ENCODE results near the gene ZNF593OS. TPM values are rescaled to one million over a fixed set of nuclear protein-coding genes. Genes with fewer than 3 reads are reported as not detected.

Gene ZNF593OS
- polyA plus RNA-seq, 1 donor from 2014 or later, result 0.61 TPM

DNA sequence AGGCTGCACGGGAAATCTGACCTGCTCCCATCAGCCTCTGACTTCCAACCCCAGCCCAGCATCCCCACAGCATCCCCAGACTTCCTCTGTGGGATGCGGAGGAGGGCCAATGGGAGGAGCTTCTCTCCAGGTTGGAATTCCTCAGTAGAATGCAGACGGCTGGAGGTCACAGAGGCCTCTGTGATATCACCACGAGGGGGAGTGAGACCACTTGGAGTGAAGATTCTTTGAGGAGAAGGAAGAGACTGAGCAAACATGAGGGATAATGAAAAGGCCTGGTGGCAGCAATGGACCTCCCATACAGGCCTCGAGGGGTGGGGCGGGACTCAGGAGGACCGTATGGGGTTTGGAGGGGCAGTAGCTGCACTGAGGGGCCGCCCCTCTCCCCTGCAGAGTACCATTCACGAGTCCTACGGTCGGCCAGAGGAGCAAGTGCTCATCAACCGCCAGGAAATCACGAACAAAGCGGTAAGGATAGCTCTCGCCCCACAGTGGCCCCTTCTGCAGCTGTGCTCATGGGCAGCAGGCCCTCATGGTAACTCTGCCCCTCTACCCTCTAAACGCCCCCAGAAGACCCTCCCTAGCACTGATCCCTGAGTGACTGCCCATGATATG, 18.8 kb upstream of the ZNF593OS start, which contains the start of gene CATSPER4:
CATSPER4 (plus strand) TSS at position 230 of the 615 bp plus-strand sequence; CDS start at position 256, 26 bp downstream.
- Mint-ChIP-seq H3K4me3 (no peak within 1 kb of the TSS), H3K9me3 (no peaks in the 10 kb centered on the region), H3K27me3 (peaks cover 3% of the 10 kb centered on the region), H3K27ac (peak within 1 kb of the TSS in 1 of 3 donors; percentile 80), H3K4me1 (peaks cover 0 to 2% (median 0%) of the 10 kb centered on the region in 3 donors), H3K36me3 (no peaks in the 10 kb centered on the region)

DNA sequence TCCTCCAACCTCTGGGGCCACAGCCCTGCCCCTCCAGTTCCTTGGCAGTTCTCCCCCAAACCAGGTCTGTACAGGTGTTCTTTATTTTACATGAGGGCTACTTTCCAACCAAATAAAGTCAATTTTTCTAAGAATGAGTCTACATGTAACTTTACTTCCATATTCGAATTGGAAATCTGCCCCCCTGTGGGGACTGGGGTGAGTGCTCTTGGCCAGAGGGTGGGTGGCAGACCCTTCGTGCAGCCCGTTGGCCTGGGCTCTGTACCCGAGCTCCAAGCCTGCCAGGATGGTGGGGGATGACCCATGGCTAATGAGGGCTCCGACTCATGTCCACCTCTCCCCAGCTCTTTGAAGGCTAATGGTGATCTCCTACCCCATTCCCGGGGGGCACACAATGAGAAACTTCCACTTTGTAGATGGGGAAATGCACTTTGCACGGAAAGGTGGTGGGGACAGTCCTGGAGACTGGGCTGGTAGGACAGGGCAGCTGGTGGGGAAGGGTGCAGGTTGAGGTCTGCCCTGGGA, 18.2 kb upstream of the ZNF593OS start:
- Mint-ChIP-seq H3K27me3 (peaks cover 3% of the 10 kb centered on the region), H3K4me3 (no peak overlapping the region), H3K4me1 (peaks cover 0 to 2% (median 0%) of the 10 kb centered on the region in 3 donors), H3K9me3 (no peaks in the 10 kb centered on the region), H3K36me3 (no peaks in the 10 kb centered on the region), H3K27ac (no peak overlapping the region)

DNA sequence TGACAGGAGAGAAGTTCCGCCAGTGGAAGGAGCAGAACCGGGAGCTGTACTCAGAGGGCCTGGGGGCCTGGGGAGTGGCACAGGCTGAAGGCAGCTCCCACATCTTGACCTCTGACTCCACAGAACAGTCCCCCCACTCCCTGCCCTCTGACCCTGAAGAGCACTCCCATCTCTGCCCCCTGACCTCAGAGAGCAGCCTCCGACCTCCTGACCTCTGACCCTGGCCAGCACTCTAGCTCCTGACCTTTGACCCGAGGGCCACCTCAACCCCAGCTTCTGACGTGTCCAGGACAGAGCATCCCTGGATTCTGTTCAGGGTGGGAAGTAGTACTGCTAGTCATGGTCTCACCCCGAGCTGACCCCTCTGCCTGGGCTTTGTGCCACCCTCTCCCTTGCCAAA, 17.7 kb upstream of the ZNF593OS start:
- peaks cover 0 to 2% (median 0%) of the 10 kb centered on the region in 3 donors for H3K4me1 Mint-ChIP-seq
- no peaks in the 10 kb centered on the region for H3K9me3 Mint-ChIP-seq
- H3K4me3 Mint-ChIP-seq, result no peak overlapping the region
- no peaks in the 10 kb centered on the region for H3K36me3 Mint-ChIP-seq
- H3K27ac Mint-ChIP-seq, result no peak overlapping the region
- peaks cover 3% of the 10 kb centered on the region for H3K27me3 Mint-ChIP-seq

DNA sequence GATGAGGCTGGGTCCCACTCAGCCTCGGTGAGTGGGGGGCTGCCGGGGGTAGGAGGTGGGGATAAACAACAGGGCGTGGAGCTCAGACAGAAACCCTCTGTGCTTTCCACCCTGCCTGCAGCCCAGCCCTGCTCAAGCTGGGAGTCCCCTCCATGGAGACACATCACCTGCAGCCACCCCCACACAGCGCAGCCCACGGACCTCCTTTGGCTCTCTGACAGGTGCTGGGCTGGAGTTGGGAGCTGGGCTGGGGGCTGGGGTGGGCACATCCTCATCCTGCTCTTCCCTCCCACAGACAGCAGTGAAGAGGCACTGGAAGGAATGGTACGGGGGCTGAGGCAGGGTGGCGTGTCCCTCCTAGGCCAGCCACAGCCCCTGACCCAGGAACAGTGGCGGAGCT, 16.8 kb upstream of the ZNF593OS start:
- peaks cover 3% of the 10 kb centered on the region for H3K27me3 Mint-ChIP-seq
- H3K4me1 Mint-ChIP-seq, result peaks cover 0 to 2% (median 0%) of the 10 kb centered on the region in 3 donors
- H3K4me3 Mint-ChIP-seq, result no peak overlapping the region
- no peaks in the 10 kb centered on the region for H3K36me3 Mint-ChIP-seq
- no peak overlapping the region for H3K27ac Mint-ChIP-seq
- H3K9me3 Mint-ChIP-seq, result no peaks in the 10 kb centered on the region

DNA sequence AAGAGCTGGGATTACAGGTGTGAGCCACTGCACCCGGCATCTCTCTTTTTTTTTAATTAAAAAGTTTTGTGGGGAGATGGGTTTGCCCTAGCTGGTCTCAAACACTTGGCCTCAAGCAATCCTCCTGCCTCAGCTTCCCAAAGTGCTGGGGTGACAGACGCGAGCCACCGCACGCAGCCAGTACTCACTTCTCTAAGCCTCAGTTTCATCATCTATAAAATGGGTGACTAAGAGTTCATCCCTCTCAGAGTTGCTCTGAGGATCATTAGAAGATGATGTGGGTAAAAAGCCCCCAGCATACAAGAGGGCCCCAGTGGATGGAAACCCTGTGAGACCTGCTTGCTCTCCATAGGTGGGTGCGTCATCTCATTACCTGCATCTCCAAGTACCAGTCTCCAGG, 16.2 kb upstream of the ZNF593OS start:
- no peaks in the 10 kb centered on the region for H3K36me3 Mint-ChIP-seq
- H3K27me3 Mint-ChIP-seq, result peaks cover 3% of the 10 kb centered on the region
- peaks cover 0 to 2% (median 0%) of the 10 kb centered on the region in 3 donors for H3K4me1 Mint-ChIP-seq
- no peak overlapping the region for H3K4me3 Mint-ChIP-seq
- H3K9me3 Mint-ChIP-seq, result no peaks in the 10 kb centered on the region
- H3K27ac Mint-ChIP-seq, result no peak overlapping the region

DNA sequence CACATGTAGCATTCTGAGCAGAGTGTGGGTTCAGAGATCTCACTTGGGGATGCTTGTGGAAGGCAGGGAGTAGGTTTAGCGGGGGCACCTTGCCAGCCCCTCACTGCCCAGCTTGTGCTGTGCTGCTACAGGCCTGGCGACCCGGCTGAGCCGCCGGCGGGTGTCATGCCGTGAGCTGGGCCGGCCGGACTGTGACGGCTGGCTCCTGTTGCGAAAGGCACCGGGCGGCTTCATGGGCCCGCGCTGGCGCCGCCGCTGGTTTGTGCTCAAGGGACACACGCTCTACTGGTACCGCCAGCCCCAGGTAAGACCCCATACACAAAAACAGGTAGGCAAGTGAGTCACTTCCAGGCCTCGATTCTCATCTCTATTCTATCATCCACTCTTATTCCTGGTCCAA, 13.3 kb upstream of the ZNF593OS start:
- Mint-ChIP-seq H3K9me3 (no peaks in the 10 kb centered on the region), H3K27me3 (no peaks in the 10 kb centered on the region), H3K4me1 (peaks cover 0 to 1% (median 0%) of the 10 kb centered on the region in 3 donors), H3K27ac (no peak overlapping the region), H3K4me3 (no peak overlapping the region), H3K36me3 (peaks cover 4% of the 10 kb centered on the region)

DNA sequence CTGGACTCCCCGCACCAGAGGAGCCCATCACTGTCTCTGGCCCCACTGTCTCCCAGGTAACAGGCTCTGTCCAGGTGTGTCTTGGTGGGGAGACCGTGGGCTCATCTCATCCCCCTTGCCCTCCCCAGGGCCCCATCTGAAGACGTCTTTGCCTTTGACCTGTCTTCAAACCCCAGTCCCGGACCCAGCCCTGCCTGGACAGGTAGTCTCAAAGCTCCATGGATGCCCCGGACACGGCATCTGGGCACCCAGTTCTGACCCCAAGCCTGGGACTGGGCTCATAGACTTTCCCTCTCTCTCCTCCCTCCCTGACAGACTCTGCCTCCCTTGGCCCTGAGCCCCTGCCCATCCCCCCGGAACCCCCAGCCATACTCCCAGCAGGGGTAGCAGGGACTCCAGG, 12.5 kb upstream of the ZNF593OS start:
- peaks cover 0 to 4% (median 0%) of the 10 kb centered on the region in 3 donors for H3K4me1 Mint-ChIP-seq
- peaks cover 4% of the 10 kb centered on the region for H3K36me3 Mint-ChIP-seq
- H3K4me3 Mint-ChIP-seq, result no peak overlapping the region
- H3K27ac Mint-ChIP-seq, result no peak overlapping the region
- H3K27me3 Mint-ChIP-seq, result no peaks in the 10 kb centered on the region
- H3K9me3 Mint-ChIP-seq, result no peaks in the 10 kb centered on the region

DNA sequence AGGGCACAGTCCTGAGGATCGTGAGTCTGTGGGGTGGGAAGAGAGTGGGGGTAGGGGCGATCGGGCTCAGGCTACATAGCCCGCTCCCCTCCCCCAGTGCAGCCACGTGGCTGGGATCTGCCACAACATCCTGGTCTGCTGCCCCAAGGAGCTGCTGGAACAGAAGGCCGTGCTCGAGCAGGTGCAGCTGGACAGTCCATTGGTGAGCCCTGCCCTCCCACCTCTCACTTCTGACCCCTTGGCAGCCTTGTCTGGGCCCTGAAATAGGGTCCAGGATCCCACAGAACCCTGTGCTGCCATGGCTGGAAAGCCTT, 10.7 kb upstream of the ZNF593OS start:
- Mint-ChIP-seq H3K36me3 (peaks cover 4% of the 10 kb centered on the region), H3K4me1 (peaks cover 0 to 4% (median 0%) of the 10 kb centered on the region in 3 donors), H3K27me3 (no peaks in the 10 kb centered on the region)

DNA sequence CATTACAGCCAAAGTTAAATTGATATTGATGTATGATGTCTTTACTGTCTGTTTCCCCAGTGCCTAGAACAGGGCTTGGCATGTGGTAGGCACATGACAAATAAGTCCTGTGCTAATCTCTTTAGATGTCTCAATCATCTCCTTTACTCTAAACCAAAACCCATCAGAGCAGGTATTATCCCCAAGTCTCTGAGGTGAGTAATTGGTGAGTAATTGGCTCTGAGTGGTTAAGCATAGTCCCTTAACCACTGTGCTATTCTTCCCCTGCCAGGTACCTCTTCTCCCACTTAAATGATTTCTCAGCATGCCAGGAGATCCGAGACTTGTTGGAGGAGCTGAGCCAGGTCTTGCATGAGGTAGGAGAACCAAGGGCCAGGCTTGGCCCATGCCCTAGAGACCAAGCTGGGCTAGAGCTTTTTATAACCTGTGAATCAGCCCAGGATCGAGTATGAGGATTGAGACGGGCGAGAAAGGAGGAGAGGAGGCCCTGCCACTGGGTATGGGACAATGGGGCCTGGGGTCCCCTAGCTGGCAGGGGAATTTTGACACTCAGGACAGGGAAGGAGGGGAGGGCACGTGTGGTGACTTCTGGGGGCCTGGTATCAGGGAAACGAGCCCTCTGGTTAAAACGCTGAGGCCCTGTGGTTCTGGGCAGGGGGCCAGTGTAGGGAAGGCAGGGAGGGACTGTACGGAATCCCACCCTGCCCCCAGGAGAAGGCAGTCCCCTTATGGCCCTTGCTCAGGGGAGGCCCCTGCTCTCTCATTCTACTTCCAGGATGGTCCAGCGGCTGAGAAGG, 10.2 kb upstream of the ZNF593OS start:
- H3K4me3 Mint-ChIP-seq, result peak overlapping the region in 1 of 4 donors; percentile 58

More for the DNA sequence above, 10.7 kb upstream of the ZNF593OS start:
- no peak overlapping the region for H3K4me3 Mint-ChIP-seq
- H3K9me3 Mint-ChIP-seq, result no peaks in the 10 kb centered on the region
- no peak overlapping the region for H3K27ac Mint-ChIP-seq

DNA sequence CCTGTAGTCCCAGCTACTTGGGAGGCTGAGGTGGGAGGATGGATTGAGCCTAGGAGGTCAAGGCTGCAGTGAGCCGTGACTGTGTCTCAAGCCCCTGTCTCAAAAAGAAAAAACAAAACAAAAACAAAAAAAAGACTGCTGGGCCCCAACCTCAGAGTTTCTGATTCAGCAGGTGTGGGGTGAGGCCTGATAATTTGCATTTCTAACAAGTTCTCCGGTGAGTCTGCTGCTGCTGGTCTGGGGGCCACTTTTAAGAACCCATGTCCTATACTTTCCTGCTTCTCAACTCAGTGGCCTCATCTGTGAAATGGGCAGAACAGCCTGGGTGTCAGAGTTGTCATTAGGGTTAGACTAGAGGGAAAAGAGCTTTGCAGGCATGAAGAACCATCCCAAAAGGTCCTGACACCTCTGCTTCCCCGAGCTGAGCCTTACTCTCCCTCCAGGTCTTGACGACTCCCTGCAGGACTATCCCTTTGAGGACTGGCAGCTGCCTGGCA, 8.4 kb upstream of the ZNF593OS start:
- H3K9me3 Mint-ChIP-seq, result no peaks in the 10 kb centered on the region
- peak overlapping the region in 1 of 3 donors; percentile 71 for H3K27ac Mint-ChIP-seq
- H3K4me3 Mint-ChIP-seq, result peak overlapping the region in 2 of 4 donors; percentile 16 to 24
- peaks cover 4% of the 10 kb centered on the region for H3K36me3 Mint-ChIP-seq
- H3K27me3 Mint-ChIP-seq, result no peaks in the 10 kb centered on the region
- peaks cover 0 to 4% (median 0%) of the 10 kb centered on the region in 3 donors for H3K4me1 Mint-ChIP-seq

More for the DNA sequence above, 10.2 kb upstream of the ZNF593OS start:
- H3K4me1 Mint-ChIP-seq, result peaks cover 0 to 4% (median 0%) of the 10 kb centered on the region in 3 donors
- H3K27ac Mint-ChIP-seq, result no peak overlapping the region
- H3K9me3 Mint-ChIP-seq, result no peaks in the 10 kb centered on the region
- H3K36me3 Mint-ChIP-seq, result peaks cover 4% of the 10 kb centered on the region
- H3K27me3 Mint-ChIP-seq, result no peaks in the 10 kb centered on the region

DNA sequence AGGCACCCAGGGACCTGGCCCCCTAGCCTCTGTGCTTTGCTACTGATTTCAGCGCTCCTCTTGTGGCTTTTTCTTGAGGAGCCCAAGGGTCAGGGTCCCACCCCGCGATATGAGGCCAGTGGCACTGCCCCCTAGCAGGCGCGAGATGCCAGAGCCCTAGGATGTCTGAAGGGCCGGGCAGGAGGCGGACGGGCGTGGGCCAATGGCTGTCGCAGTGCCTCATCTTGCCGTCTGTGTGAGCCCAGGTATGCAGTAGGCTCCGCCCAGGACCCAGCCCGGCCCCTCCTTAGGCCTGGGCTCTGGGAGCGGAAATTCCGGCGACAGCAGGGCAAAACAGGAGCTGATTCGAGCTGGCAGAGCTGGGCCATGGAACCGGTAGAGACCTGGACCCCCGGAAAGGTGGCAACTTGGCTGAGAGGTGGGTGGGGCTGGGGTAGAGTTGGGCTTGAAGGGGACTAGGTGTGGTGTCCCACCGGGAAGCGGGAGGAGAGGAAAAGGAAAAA, 5.6 kb upstream of the ZNF593OS start, which contains the start of gene CNKSR1:
CNKSR1 (plus strand) TSS at position 310 of the 503 bp plus-strand sequence; CDS start at position 367, 57 bp downstream.
- Mint-ChIP-seq H3K27me3 (no peaks in the 10 kb centered on the region), H3K9me3 (no peaks in the 10 kb centered on the region), H3K4me1 (peaks cover 0 to 4% (median 0%) of the 10 kb centered on the region in 3 donors), H3K27ac (peak within 1 kb of the TSS in 1 of 3 donors; percentile 31), H3K36me3 (peaks cover 5% of the 10 kb centered on the region), H3K4me3 (peak within 1 kb of the TSS in 3 of 4 donors; percentile 34 to 61 (median 58))

DNA sequence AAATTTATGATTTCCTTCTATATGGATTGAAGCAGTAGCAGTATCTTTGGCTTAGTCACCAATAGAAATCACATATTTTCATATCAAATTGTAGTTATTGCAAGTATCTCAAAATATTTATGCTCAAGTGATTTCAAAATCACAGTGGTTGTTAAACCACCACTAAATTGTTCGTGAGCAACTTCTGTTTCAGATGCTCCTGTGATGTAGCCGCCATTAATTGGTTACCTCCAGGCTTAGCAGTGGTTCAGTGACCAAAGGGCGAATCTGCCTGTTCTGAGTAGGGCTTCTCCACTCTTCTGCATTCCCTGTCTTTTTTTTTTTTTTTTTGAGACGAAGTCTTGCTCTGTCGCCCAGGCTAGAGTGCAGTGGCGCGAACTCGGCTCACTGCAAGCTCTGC, 3.7 kb upstream of the ZNF593OS start:
- Mint-ChIP-seq H3K27me3 (no peaks in the 10 kb centered on the region), H3K36me3 (peaks cover 2% of the 10 kb centered on the region), H3K9me3 (no peaks in the 10 kb centered on the region), H3K27ac (no peak overlapping the region), H3K4me1 (peaks cover 0 to 3% (median 0%) of the 10 kb centered on the region in 3 donors), H3K4me3 (no peak overlapping the region)

DNA sequence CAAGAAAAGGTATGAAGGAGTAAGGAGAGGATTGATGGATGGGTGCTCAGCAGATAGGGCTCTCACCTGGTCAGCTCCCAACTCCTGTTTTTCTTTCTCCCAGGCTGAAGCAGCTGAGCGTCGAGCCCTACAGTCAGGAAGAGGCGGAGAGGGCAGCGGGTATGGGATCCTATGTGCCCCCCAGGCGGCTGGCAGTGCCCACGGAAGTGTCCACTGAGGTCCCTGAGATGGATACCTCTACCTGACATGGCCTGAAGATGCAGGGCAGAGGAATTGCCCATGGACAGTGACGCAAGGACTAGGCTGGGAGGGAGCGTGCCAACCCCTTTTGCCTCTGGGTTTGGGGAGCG, 1.2 kb downstream of the ZNF593OS start:
- Mint-ChIP-seq H3K4me3 (peak overlapping the region; percentile 92 to 98 (median 95)), H3K4me1 (peaks cover 0 to 3% (median 0%) of the 10 kb centered on the region in 3 donors), H3K27me3 (no peaks in the 10 kb centered on the region), H3K27ac (peak overlapping the region in 2 of 3 donors; percentile 88 to 96), H3K36me3 (peaks cover 2% of the 10 kb centered on the region), H3K9me3 (no peaks in the 10 kb centered on the region)

DNA sequence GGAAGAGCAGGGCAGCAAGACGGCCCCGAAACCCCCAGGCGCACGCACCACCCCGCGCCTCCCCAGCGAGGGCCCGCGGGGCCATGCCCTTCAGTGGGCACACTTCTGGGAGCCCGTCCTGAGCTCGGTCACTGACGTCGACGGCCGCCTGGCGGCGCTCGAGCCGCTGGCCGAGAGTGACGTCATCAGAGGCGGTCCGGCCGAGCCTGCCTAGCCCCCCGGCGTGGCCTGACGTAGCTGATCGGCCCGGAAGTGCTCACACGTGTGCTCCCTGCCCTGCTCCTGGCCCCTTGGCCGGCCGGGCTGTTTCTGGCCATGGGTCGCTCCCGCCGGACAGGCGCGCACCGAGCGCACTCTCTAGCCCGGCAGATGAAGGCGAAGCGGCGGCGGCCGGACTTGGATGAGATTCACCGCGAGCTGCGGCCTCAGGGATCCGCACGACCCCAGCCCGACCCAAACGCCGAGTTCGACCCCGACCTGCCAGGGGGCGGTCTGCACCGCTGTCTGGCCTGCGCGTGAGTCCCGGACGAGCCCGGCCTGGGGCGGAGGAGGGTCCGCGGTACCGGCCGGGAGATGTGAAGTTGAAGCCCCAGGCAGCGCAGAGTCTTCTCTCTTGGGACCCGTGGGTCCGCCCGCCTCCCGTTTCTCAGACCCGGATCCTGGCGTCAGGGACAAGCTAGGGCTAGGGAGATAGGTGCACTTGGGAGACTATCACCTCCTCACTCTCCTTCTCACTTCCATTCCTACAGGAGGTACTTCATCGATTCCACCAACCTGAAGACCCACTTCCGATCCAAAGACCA, 1.8 kb downstream of the ZNF593OS start, which contains the start of gene ZNF593:
ZNF593 (plus strand) TSS at position 240 of the 803 bp plus-strand sequence; CDS start at position 316, 76 bp downstream.
- peaks cover 0 to 3% (median 0%) of the 10 kb centered on the region in 3 donors for H3K4me1 Mint-ChIP-seq
- H3K27ac Mint-ChIP-seq, result peak within 1 kb of the TSS; percentile 53 to 96 (median 88)

More for the DNA sequence above, 1.8 kb downstream of the ZNF593OS start, which contains the start of gene ZNF593:
- no peaks in the 10 kb centered on the region for H3K9me3 Mint-ChIP-seq
- H3K36me3 Mint-ChIP-seq, result peaks cover 2% of the 10 kb centered on the region
- H3K27me3 Mint-ChIP-seq, result no peaks in the 10 kb centered on the region
- peak within 1 kb of the TSS; percentile 92 to 98 (median 95) for H3K4me3 Mint-ChIP-seq

All from IgD-negative memory B cell (primary cell).